GM12874 (cell line): ENCODE results near the gene PATL2.

Experiments
- TF ChIP-seq, protein P1 (sequence below): IDR thresholded peaks from 2 replicates; pipeline ENCODE4 v1.5.1; 2011; ENCODE audit warnings: low read depth, mild to moderate bottlenecking, control low read depth, low read length, moderate library complexity; ENCODE audit not compliant: insufficient read depth

PATL2 gene

DNA sequence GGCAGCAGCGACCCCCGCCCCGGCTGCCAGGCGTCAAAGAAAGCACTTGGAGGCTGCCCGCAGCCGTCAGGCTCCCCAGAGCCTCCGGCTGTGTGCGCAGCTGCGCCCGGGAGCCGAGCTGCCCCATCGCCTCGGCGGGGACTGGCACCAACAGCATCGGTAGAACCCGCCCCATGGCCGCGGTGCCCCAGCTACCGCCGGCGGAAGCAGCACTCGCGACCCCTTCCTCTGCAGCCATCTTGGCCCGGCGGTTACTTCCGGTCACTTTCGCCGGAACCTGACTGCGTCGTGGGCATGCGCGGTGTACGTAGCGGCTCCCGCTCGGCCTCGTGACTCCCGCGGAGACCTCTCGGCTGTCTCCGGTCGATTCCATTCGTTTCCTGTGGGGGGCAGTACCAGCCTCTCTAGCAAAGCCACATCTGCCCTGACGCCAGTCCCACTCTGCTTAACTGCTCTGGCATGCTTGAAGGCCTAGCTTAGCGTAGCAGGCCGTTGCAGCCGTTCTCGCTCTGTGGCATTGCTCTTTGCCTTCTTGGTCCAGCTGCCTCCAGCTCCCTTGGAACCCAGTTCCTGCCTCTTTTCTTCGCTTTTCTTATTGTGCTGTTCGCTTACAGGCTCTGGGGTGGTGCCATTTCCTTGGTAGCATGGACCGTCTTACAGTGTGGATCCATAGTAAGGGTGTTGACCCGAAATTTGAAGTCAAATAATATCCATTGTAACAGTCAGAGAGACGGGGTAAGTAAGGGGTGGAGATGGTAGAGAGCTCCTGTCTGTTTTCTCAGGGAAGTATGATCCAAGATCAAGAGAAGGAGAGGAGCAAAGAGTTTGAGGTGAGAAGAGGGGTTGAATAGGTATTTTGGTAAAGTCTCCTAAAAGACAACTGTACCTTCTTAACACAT is 47.5 kb downstream of the PATL2 start, which contains the start of gene SPG11:
Gene SPG11 (minus strand): TSS at position 253 of the 899 bp plus-strand sequence. CDS start 15 bp downstream, at position 238.
- TF ChIP-seq, protein P1, sequence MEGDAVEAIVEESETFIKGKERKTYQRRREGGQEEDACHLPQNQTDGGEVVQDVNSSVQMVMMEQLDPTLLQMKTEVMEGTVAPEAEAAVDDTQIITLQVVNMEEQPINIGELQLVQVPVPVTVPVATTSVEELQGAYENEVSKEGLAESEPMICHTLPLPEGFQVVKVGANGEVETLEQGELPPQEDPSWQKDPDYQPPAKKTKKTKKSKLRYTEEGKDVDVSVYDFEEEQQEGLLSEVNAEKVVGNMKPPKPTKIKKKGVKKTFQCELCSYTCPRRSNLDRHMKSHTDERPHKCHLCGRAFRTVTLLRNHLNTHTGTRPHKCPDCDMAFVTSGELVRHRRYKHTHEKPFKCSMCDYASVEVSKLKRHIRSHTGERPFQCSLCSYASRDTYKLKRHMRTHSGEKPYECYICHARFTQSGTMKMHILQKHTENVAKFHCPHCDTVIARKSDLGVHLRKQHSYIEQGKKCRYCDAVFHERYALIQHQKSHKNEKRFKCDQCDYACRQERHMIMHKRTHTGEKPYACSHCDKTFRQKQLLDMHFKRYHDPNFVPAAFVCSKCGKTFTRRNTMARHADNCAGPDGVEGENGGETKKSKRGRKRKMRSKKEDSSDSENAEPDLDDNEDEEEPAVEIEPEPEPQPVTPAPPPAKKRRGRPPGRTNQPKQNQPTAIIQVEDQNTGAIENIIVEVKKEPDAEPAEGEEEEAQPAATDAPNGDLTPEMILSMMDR, result peak; percentile 89

DNA sequence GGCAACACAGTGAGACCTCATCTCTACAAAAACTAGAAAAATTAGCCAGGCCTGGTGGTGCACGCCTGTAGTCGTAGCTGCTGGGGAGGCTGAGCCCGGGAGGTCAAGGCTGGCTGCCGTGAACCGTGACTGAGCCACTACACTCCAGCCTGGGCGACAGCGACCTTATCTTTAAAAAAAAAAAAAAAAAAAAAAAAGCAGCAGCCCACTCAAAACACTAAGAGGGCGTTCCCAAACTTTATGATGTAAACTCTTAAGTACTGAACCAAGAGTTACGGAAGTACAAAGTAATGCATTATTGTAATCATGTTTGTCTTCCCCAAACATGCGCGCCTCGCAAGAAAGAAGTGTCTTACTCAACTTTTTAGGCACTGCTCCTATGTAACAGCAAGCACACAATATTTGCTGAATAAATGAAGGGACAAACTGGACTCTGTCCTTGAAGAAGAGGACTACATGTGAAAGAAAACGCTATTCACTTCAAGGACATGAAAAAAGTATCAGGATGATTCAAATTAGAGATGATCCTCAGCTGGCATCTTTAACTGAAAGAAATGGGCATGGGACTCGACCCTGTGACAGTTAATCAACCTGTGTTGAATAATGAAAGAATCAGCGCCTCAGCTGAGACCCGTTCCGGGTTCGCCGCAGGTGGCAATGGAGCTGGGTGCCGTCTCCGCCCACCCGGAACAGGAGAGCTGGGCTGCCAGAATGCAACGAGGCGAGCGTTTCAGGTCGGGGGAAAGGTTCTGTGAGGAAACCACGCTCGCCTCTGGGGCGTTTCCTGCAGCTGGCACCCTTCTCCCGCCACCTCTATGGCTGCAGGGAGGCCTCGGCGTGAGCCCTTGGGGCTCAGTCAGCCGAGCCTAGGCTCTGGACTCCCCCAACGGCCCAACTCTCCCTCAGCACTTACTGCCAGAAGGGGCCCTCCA is 48.4 kb downstream of the PATL2 start:
- TF ChIP-seq, protein P1, result no peak

DNA sequence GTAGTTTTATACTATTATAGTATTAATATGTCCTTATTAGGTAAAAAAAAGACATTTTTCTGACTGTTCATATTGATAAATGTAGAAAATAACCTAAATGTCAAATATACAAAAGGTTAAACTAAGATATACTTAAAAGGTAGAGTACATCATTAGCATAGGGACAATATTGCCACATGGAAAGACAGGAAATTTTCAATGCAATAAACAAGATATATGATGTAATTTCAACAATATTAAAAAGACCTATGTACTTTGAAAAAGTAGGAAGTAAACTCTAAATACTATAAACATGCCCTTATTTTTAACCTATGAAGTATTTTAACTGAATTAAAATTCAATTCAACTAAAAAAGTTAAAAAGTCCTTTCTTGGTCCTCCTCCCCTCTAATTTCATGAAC is 49.5 kb downstream of the PATL2 start:
- TF ChIP-seq, protein P1, result no peak

DNA sequence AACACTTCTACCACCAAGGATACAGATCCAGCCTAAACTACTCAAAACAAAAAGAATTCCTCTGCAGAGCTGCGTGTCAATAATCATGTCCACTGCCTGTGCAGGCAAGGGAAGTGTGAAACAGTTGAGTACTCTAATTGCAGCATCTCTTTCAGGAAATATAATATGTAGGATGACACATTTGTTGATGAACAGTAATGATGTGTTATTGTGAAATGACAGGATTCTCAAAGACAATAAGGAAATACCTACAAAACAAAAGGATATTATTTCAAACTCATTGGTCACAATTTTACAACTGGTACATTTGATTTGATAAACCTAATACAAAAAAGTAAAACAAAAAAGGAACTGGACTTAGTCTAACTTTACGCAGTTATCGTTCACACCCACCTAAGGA is 52.1 kb downstream of the PATL2 start:
- TF ChIP-seq, protein P1, result no peak

DNA sequence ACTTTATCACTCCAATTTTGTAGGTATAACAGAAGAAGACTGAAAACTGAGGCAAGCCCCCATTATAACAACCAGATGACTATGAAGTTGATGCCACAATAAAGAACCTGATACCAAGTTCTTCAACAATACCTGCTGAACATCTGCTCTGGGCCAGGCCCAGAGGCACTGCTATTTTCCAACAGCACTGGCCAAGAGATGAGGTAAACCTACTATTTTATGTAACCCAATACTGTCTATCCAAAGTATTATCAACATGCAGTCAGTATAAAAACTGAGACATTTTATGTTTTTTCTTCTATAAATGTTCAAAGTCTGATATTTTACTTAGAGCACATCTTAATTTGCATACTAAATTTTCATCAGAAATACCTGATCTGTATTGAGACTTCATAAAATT is 53.7 kb downstream of the PATL2 start:
- TF ChIP-seq, protein P1, result no peak

DNA sequence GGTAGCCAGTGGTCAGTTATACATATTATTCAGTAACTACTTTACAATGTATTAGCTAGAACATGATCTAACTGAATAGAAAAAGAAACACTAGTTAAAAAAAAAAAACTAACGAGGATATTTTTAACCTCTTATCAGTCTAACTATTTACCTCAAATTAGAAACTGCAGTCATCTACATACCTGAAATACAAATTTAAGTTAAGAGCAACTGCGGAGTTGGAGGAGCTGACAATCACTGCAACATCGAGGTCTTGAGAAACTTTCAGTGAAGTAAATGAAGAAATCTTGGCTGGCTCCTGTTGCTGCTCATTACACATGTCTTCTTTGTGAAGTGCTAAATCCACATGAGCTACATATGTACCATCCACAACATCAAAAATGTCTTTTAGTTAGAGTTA is 54.2 kb downstream of the PATL2 start:
- TF ChIP-seq, protein P1, result no peak

DNA sequence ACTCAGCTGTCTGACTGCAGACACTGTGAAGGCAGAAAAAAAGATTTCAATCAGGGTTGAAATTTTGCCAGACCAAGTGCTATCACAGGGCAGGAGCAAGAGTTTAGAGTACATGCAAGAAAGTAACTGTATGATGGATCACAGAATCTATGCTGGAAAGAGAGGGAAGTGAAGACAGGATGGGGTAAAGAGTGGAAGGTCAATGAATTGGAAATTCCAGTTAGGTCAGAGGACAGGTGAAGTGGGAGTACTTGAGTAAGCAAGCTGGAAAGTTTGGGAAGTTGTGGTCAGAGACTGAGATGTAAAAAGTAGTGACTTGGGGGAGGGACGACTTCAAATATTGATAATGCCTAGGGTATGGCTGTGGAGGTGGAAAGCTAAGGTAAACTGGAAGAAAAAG is 54.8 kb downstream of the PATL2 start:
- TF ChIP-seq, protein P1, result no peak
